Astrocyte (in vitro differentiated cells and primary cell): ENCODE data around the gene CANX. TPM values are rescaled to one million over a fixed set of nuclear protein-coding genes. Genes with fewer than 3 reads are reported as not detected.

Source experiments
- DNase-seq: peaks from one replicate; pipeline ENCODE4 v3.0.0-alpha.2; 2010; ENCODE audit warnings: low read depth
- FAIRE-seq: peaks from 2 replicates; lab custom pipeline; 2011; peaks lifted over from hg19 to GRCh38; lab: Jason Lieb, UNC
- H2AFZ ChIP-seq: 2 replicates; pipeline ENCODE4 v1.6.0; 2012; ENCODE audit warnings: low read depth, low read length, inconsistent platforms
- H3K27ac ChIP-seq: 2 replicates; pipeline ENCODE4 v1.5.1; 2011; ENCODE audit warnings: low read depth, low read length, inconsistent platforms
- H3K27me3 ChIP-seq: 2 replicates; pipeline ENCODE4 v1.6.0; 2011; ENCODE audit warnings: low read length, inconsistent platforms; ENCODE audit not compliant: insufficient read depth
- H3K36me3 ChIP-seq: 2 replicates; pipeline ENCODE4 v1.5.1; 2011; ENCODE audit warnings: low read length, inconsistent platforms; ENCODE audit not compliant: insufficient read depth
- H3K4me1 ChIP-seq: 2 replicates; pipeline ENCODE4 v1.5.1; 2011; ENCODE audit warnings: low read length, inconsistent platforms; ENCODE audit not compliant: insufficient read depth
- H3K4me2 ChIP-seq: 2 replicates; pipeline ENCODE4 v1.6.0; 2012; ENCODE audit warnings: low read length, inconsistent platforms
- H3K4me3 ChIP-seq: 2 replicates; pipeline ENCODE4 v1.5.1; 2011; ENCODE audit warnings: low read depth, mild to moderate bottlenecking, low read length, inconsistent platforms; ENCODE audit not compliant: insufficient read depth
- H3K79me2 ChIP-seq: 2 replicates; pipeline ENCODE4 v1.6.0; 2012; ENCODE audit warnings: mild to moderate bottlenecking, low read length, inconsistent platforms; ENCODE audit not compliant: insufficient read depth
- H3K9ac ChIP-seq: 2 replicates; pipeline ENCODE4 v1.6.0; 2012; ENCODE audit warnings: mild to moderate bottlenecking, low read length, inconsistent platforms
- H3K9me3 ChIP-seq: 2 replicates; pipeline ENCODE4 v1.5.1; 2012; ENCODE audit warnings: low read depth, mild to moderate bottlenecking, low read length, inconsistent platforms; ENCODE audit not compliant: insufficient read depth
- H4K20me1 ChIP-seq: 2 replicates; pipeline ENCODE4 v1.6.0; 2012; ENCODE audit warnings: low read length, inconsistent platforms; ENCODE audit not compliant: insufficient read depth
- H3K27ac Mint-ChIP-seq: one replicate; pipeline ENCODE4 v1.8.0; 2021; ENCODE audit warnings: mild to moderate bottlenecking, mixed read lengths; ENCODE audit not compliant: unreplicated experiment
- H3K27me3 Mint-ChIP-seq: one replicate; pipeline ENCODE4 v1.8.0; 2021; ENCODE audit warnings: low read depth, mixed read lengths; ENCODE audit not compliant: unreplicated experiment
- H3K36me3 Mint-ChIP-seq: one replicate; pipeline ENCODE4 v1.8.0; 2021; ENCODE audit warnings: low read depth, mixed read lengths; ENCODE audit not compliant: unreplicated experiment
- H3K4me1 Mint-ChIP-seq: one replicate; pipeline ENCODE4 v1.8.0; 2021; ENCODE audit warnings: low read depth, mixed read lengths; ENCODE audit not compliant: unreplicated experiment
- H3K4me3 Mint-ChIP-seq: one replicate; pipeline ENCODE4 v1.8.0; 2021; ENCODE audit warnings: mild to moderate bottlenecking, moderate library complexity, mixed read lengths; ENCODE audit not compliant: unreplicated experiment
- H3K9me3 Mint-ChIP-seq: one replicate; pipeline ENCODE4 v1.8.0; 2021; ENCODE audit warnings: mild to moderate bottlenecking, mixed read lengths; ENCODE audit not compliant: unreplicated experiment
- CTCF ChIP-seq: IDR thresholded peaks from 2 replicates; pipeline ENCODE4 v1.5.1; 2011; ENCODE audit warnings: low read depth, mild to moderate bottlenecking, inconsistent platforms, low read length, moderate library complexity; ENCODE audit not compliant: insufficient read depth
- EZH2 ChIP-seq: IDR thresholded peaks from 2 replicates; pipeline ENCODE4 v1.6.1; 2012; ENCODE audit warnings: mild to moderate bottlenecking, low read length, inconsistent platforms; ENCODE audit not compliant: insufficient read depth
- total RNA-seq: library from RNA; stranded (reverse); gene quantifications from 2 replicates; pipeline ENCODE4 v1.2.1, GENCODE V29; 2021

Gene CANX
- total RNA-seq, 1 donor from 2014 or later, result 792 TPM

- TF ChIP-seq CTCF (no peak), EZH2 (no peak)
- no peak overlapping the region for H3K4me3 ChIP-seq
- H3K9me3 ChIP-seq, result no peaks in the 10 kb centered on the region
- H3K4me2 ChIP-seq, result no peak overlapping the region
- H3K27ac ChIP-seq, result no peak overlapping the region
- H3K36me3 ChIP-seq, result peaks cover 45% of the 10 kb centered on the region
- H3K79me2 ChIP-seq, result peaks cover 17% of the 10 kb centered on the region
- peaks cover 3% of the 10 kb centered on the region for H3K4me1 ChIP-seq
- H3K4me3 Mint-ChIP-seq, result no peak overlapping the region
- peaks cover 29% of the 10 kb centered on the region for H4K20me1 ChIP-seq
- FAIRE-seq, result no peak
- DNase-seq, result no peak
- H3K27me3 ChIP-seq, result no peaks in the 10 kb centered on the region
- no peaks in the 10 kb centered on the region for H3K27me3 Mint-ChIP-seq
- H3K36me3 Mint-ChIP-seq, result peaks cover 25% of the 10 kb centered on the region
- peak overlapping the region; percentile 12 for H3K27ac Mint-ChIP-seq
- H3K9ac ChIP-seq, result no peak overlapping the region
- no peaks in the 10 kb centered on the region for H3K9me3 Mint-ChIP-seq
- no peak overlapping the region for H2AFZ ChIP-seq
- peaks cover 6% of the 10 kb centered on the region for H3K4me1 Mint-ChIP-seq
These were observed 74.9 kb downstream of the CANX start for GRCh38 chr5:179773686-179774040.

GRCh38 chr5:179774442-179774841, 75.7 kb downstream of the CANX start:
- no peak overlapping the region for H3K4me3 ChIP-seq
- H3K27ac ChIP-seq, result no peak overlapping the region
- H3K4me1 ChIP-seq, result no peaks in the 10 kb centered on the region
- H3K79me2 ChIP-seq, result peaks cover 9% of the 10 kb centered on the region
- no peaks in the 10 kb centered on the region for H3K27me3 ChIP-seq
- no peak overlapping the region for H2AFZ ChIP-seq
- DNase-seq, result no peak
- peaks cover 41% of the 10 kb centered on the region for H3K36me3 ChIP-seq
- Mint-ChIP-seq H3K9me3 (no peaks in the 10 kb centered on the region), H3K27ac (peak overlapping the region; percentile 41), H3K4me3 (no peak overlapping the region), H3K27me3 (no peaks in the 10 kb centered on the region), H3K4me1 (no peaks in the 10 kb centered on the region), H3K36me3 (peaks cover 22% of the 10 kb centered on the region)
- no peak for FAIRE-seq
- no peak for TF ChIP-seq CTCF
- no peaks in the 10 kb centered on the region for H3K9me3 ChIP-seq
- no peak overlapping the region for H3K4me2 ChIP-seq
- no peak overlapping the region for H3K9ac ChIP-seq
- peaks cover 24% of the 10 kb centered on the region for H4K20me1 ChIP-seq

GRCh38 chr5:179776411-179776938, 77.7 kb downstream of the CANX start:
- H3K36me3 ChIP-seq, result peaks cover 36% of the 10 kb centered on the region
- H3K79me2 ChIP-seq, result no peaks in the 10 kb centered on the region
- DNase-seq (no peak), FAIRE-seq (no peak)
- H3K27ac ChIP-seq, result no peak overlapping the region
- Mint-ChIP-seq H3K4me1 (no peaks in the 10 kb centered on the region), H3K27ac (no peak overlapping the region), H3K4me3 (no peak overlapping the region), H3K9me3 (no peaks in the 10 kb centered on the region), H3K27me3 (no peaks in the 10 kb centered on the region), H3K36me3 (peaks cover 21% of the 10 kb centered on the region)
- H3K4me1 ChIP-seq, result no peaks in the 10 kb centered on the region
- H3K9ac ChIP-seq, result no peak overlapping the region
- H3K4me3 ChIP-seq, result no peak overlapping the region
- no peaks in the 10 kb centered on the region for H3K9me3 ChIP-seq
- no peak overlapping the region for H3K4me2 ChIP-seq
- H4K20me1 ChIP-seq, result peaks cover 17% of the 10 kb centered on the region
- no peak overlapping the region for H2AFZ ChIP-seq
- no peaks in the 10 kb centered on the region for H3K27me3 ChIP-seq
- TF ChIP-seq EZH2 (no peak), CTCF (no peak)
